Osteoblast (primary cell): ENCODE results near the gene CENPC. TPM values are rescaled to one million over a fixed set of nuclear protein-coding genes. Genes with fewer than 3 reads are reported as not detected.

Source experiments
- DNase-seq: peaks from one replicate; pipeline ENCODE4 v3.0.0; 2011; ENCODE audit warnings: low spot score, mixed read lengths; ENCODE audit not compliant: insufficient read length; ENCODE audit errors: missing footprints
- H2AFZ ChIP-seq: 2 replicates; pipeline ENCODE4 v1.6.0; 2011; ENCODE audit warnings: mild to moderate bottlenecking, low read length
- H3K27ac ChIP-seq: 2 replicates; pipeline ENCODE4 v1.5.1; 2011; ENCODE audit warnings: mild to moderate bottlenecking, low read depth, low read length, moderate library complexity
- H3K27me3 ChIP-seq: 2 replicates; pipeline ENCODE4 v1.6.0; 2012; ENCODE audit warnings: mild to moderate bottlenecking, control low read depth, inconsistent platforms, low read length, moderate library complexity; ENCODE audit not compliant: insufficient read depth
- H3K36me3 ChIP-seq: 2 replicates; pipeline ENCODE4 v1.5.1; 2011; ENCODE audit warnings: mild to moderate bottlenecking, low read length, control low read depth, moderate library complexity; ENCODE audit not compliant: insufficient read depth
- H3K4me1 ChIP-seq: 2 replicates; pipeline ENCODE4 v1.5.1; 2011; ENCODE audit warnings: mild to moderate bottlenecking, low read length, control low read depth, moderate library complexity; ENCODE audit not compliant: insufficient read depth
- H3K4me2 ChIP-seq: 2 replicates; pipeline ENCODE4 v1.6.0; 2011; ENCODE audit warnings: mild to moderate bottlenecking, low read length; ENCODE audit not compliant: insufficient read depth
- H3K4me3 ChIP-seq: fragments of 200-600 bp; sonication (generic); 3 replicates; pipeline ENCODE4 v1.5.1; 2012; ENCODE audit warnings: mild to moderate bottlenecking, low read length, inconsistent platforms; ENCODE audit not compliant: insufficient read depth
- H3K79me2 ChIP-seq: 2 replicates; pipeline ENCODE4 v1.6.0; 2012; ENCODE audit warnings: mild to moderate bottlenecking, low read length, control low read depth, inconsistent platforms; ENCODE audit not compliant: insufficient read depth
- H3K9me3 ChIP-seq: 2 replicates; pipeline ENCODE4 v1.5.1; 2011; ENCODE audit warnings: low read depth, low read length, control low read depth
- H4K20me1 ChIP-seq: 2 replicates; pipeline ENCODE4 v1.6.0; 2012; ENCODE audit warnings: mild to moderate bottlenecking, low read length, control low read depth; ENCODE audit not compliant: insufficient read depth
- CTCF ChIP-seq: IDR thresholded peaks from 2 replicates; pipeline ENCODE4 v1.5.1; 2011; ENCODE audit warnings: mild to moderate bottlenecking, low read depth, low read length, moderate library complexity; ENCODE audit errors: extremely low read depth
- total RNA-seq: library from RNA; depleted of rRNA; stranded (reverse); fragments of >200 nt; gene quantifications from 2 replicates; pipeline ENCODE4 v1.2.3, GENCODE V29; 2012

CENPC gene
- 19.9 and 23.3 TPM in 2 replicates for total RNA-seq

DNA sequence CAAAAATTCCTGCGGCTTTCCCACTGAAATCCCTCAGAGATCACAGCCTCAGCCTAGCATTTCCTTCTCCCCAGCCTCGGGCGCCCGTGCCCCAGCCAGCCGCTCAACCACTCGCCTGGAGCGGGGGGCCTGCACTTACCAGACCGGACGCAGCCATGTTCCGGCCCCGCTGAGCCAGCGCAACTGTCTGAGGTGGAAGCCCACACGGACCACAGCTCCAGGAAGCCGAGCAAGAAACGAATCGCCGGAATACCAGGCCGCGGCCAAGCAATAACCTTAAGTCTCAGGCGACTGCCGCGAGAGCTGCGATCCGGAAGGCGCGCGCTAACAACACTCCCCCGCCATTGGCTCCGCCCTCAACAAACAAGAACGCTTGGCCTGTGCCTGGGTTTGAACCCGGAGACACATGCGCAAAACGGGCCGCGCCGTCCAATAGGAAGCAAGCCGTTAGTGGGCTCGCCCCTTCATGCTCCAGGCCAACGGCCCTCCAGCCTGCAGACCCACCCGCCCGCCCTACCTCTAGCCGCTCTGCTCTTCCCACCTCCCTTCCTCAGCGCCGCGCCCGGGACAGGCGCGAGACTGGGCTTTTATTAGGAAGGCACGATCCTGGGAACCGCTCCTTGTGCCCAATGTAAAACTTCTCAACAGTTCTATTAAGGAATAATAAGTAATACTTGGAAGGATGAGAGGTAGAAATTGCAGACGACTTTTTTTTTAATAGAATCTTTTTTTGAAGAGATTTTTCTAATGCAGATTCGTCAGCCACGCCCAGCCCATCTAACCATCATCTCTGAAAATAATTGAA lies at the start of gene CENPC:
Gene CENPC (minus strand): TSS at position 305 of the 805 bp plus-strand sequence. CDS start 148 bp downstream, at position 157.
- Histone ChIP-seq H3K9me3 (no peaks in the 10 kb centered on the region), H2AFZ (peak within 1 kb of the TSS; percentile 92), H4K20me1 (no peaks in the 10 kb centered on the region), H3K4me1 (peaks cover 7% of the 10 kb centered on the region), H3K4me2 (peak within 1 kb of the TSS; percentile 78), H3K36me3 (peaks cover 3% of the 10 kb centered on the region), H3K79me2 (peaks cover 39% of the 10 kb centered on the region), H3K27ac (peak within 1 kb of the TSS; percentile 98), H3K27me3 (no peaks in the 10 kb centered on the region), H3K4me3 (peak within 1 kb of the TSS; percentile 93)
- TF ChIP-seq CTCF, result no peak
- DNase-seq, result peak; percentile 95

DNA sequence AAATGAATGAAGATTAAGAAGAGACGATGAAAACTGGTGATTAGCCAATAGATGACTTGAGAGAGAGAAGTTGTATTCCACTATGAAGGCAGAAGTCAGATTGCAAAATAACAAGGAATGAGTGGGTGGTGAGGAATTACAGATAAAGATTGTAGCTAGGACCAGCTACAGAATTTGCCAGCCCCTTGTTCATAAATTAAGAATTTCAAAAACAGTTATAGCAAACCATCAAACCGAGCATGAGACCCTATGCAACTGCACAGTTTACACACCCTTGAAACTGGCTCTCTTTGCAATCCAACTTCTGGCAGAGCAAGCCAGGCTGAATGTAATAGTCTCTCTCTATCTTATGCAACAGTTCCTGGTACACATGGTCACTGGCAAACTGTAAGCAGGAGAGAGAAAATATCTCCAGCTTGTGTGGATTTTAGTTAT lies 48.5 kb upstream of the CENPC start:
- Histone ChIP-seq H3K9me3 (no peaks in the 10 kb centered on the region), H3K4me1 (no peaks in the 10 kb centered on the region), H2AFZ (peak overlapping the region; percentile 10), H3K27ac (no peak overlapping the region), H3K27me3 (no peaks in the 10 kb centered on the region), H3K4me2 (no peak overlapping the region), H3K4me3 (no peak overlapping the region), H3K79me2 (no peaks in the 10 kb centered on the region), H3K36me3 (no peaks in the 10 kb centered on the region), H4K20me1 (no peaks in the 10 kb centered on the region)
- no peak for DNase-seq
- no peak for TF ChIP-seq CTCF

GRCh38 chr4:67587156-67587555 lies 41.9 kb upstream of the CENPC start:
- no peak for TF ChIP-seq CTCF
- no peak overlapping the region for H2AFZ ChIP-seq
- no peaks in the 10 kb centered on the region for H3K27me3 ChIP-seq
- no peaks in the 10 kb centered on the region for H3K9me3 ChIP-seq
- no peaks in the 10 kb centered on the region for H4K20me1 ChIP-seq
- H3K36me3 ChIP-seq, result no peaks in the 10 kb centered on the region
- H3K27ac ChIP-seq, result no peak overlapping the region
- H3K79me2 ChIP-seq, result no peaks in the 10 kb centered on the region
- no peak overlapping the region for H3K4me2 ChIP-seq
- no peak overlapping the region for H3K4me3 ChIP-seq
- DNase-seq, result no peak
- no peaks in the 10 kb centered on the region for H3K4me1 ChIP-seq

DNA sequence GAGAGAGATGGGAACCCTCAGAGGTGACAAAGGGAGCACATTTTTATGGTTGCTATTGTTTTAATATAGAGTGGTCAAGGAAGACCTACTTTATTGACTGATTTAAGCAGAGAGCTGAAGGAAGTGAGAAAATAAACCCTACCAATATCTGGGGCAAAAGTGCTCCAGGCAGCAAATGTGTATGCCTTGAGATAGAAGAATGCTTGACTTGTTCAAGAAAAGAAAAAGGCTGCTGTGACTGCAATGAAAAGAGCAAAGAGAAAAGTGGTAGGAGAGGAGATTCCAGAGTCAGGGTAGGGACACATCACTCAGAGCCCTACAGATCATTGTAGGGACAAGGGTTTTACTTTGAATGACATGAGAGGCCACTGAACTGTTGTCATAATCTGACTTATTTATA lies 39.2 kb upstream of the CENPC start:
- Histone ChIP-seq H3K36me3 (no peaks in the 10 kb centered on the region), H4K20me1 (no peaks in the 10 kb centered on the region), H3K79me2 (no peaks in the 10 kb centered on the region), H2AFZ (no peak overlapping the region), H3K9me3 (no peaks in the 10 kb centered on the region), H3K4me2 (no peak overlapping the region), H3K27me3 (no peaks in the 10 kb centered on the region), H3K4me1 (no peaks in the 10 kb centered on the region), H3K27ac (no peak overlapping the region), H3K4me3 (no peak overlapping the region)
- DNase-seq, result no peak
- TF ChIP-seq CTCF, result no peak
